Mesothelial cell of epicardium (in vitro differentiated cells): ENCODE measurements around the gene CFP. TPM values are rescaled to one million over a fixed set of nuclear protein-coding genes. Genes with fewer than 3 reads are reported as not detected.
"Not testable (repeated sequence)": the region's sequence is repeated elsewhere in the genome, so short reads cannot be mapped to it uniquely, and the experiment has no call there.

Experiments
- DNase-seq, 2 experiments: peaks; one replicate each; pipeline ENCODE4 v3.0.0; 2021; ENCODE audit warnings: low spot score in 2 of 2; ENCODE audit not compliant: unreplicated experiment in 2 of 2
- H3K27ac Mint-ChIP-seq: 2 replicates; pipeline ENCODE4 v1.8.0; 2021; ENCODE audit warnings: mixed read lengths
- H3K27me3 Mint-ChIP-seq: 2 replicates; pipeline ENCODE4 v1.8.0; 2021; ENCODE audit warnings: low read depth, mixed read lengths
- H3K36me3 Mint-ChIP-seq: 2 replicates; pipeline ENCODE4 v1.8.0; 2021; ENCODE audit warnings: mixed read lengths
- H3K4me1 Mint-ChIP-seq: 2 replicates; pipeline ENCODE4 v1.8.0; 2021; ENCODE audit warnings: mixed read lengths
- H3K4me3 Mint-ChIP-seq: 2 replicates; pipeline ENCODE4 v1.8.0; 2021; ENCODE audit warnings: mild to moderate bottlenecking, moderate library complexity, mixed read lengths
- H3K9me3 Mint-ChIP-seq: 2 replicates; pipeline ENCODE4 v1.8.0; 2021; ENCODE audit warnings: mixed read lengths
- CTCF ChIP-seq: fragments of 200-600 bp; sonication (generic); IDR thresholded peaks from one replicate; pipeline ENCODE4 v1.5.0; 2021; ENCODE audit warnings: antibody characterized with exemption; ENCODE audit not compliant: unreplicated experiment
- total RNA-seq: library from RNA; stranded (reverse); gene quantifications from 3 replicates; pipeline ENCODE4 v1.2.1, GENCODE V29; 2021

Gene CFP
- total RNA-seq, 1 donor from 2014 or later, result 1.2 TPM

GRCh38 chrX:47610511-47610910 is 19.2 kb downstream of the CFP start:
- no peaks in the 10 kb centered on the region for H3K36me3 Mint-ChIP-seq
- H3K27me3 Mint-ChIP-seq, result peaks cover 10% of the 10 kb centered on the region
- H3K4me3 Mint-ChIP-seq, result no peak overlapping the region
- no peaks in the 10 kb centered on the region for H3K4me1 Mint-ChIP-seq
- H3K27ac Mint-ChIP-seq, result no peak overlapping the region
- peaks cover 4% of the 10 kb centered on the region for H3K9me3 Mint-ChIP-seq
- TF ChIP-seq CTCF, result no peak
- no peak for DNase-seq

- Mint-ChIP-seq H3K9me3 (peaks cover 4% of the 10 kb centered on the region), H3K4me1 (no peaks in the 10 kb centered on the region), H3K27me3 (peaks cover 11% of the 10 kb centered on the region), H3K36me3 (no peaks in the 10 kb centered on the region), H3K27ac (no peak overlapping the region), H3K4me3 (no peak overlapping the region)
- no peak for TF ChIP-seq CTCF
- no peak for DNase-seq
These were observed 21.5 kb downstream of the CFP start for GRCh38 chrX:47608130-47608810.

GRCh38 chrX:47607091-47607490 is 22.6 kb downstream of the CFP start:
- H3K36me3 Mint-ChIP-seq, result no peaks in the 10 kb centered on the region
- H3K27me3 Mint-ChIP-seq, result peaks cover 7% of the 10 kb centered on the region
- no peak overlapping the region for H3K27ac Mint-ChIP-seq
- H3K9me3 Mint-ChIP-seq, result peaks cover 4% of the 10 kb centered on the region
- no peak overlapping the region for H3K4me3 Mint-ChIP-seq
- TF ChIP-seq CTCF, result no peak
- DNase-seq, result no peak
- H3K4me1 Mint-ChIP-seq, result no peaks in the 10 kb centered on the region

- no peak overlapping the region for H3K27ac Mint-ChIP-seq
- no peak overlapping the region for H3K4me3 Mint-ChIP-seq
- no peaks in the 10 kb centered on the region for H3K4me1 Mint-ChIP-seq
- DNase-seq, result no peak
- TF ChIP-seq CTCF, result no peak
- peaks cover 4% of the 10 kb centered on the region for H3K27me3 Mint-ChIP-seq
- H3K9me3 Mint-ChIP-seq, result peaks cover 19% of the 10 kb centered on the region
- H3K36me3 Mint-ChIP-seq, result no peaks in the 10 kb centered on the region
These were observed 24.7 kb downstream of the CFP start for GRCh38 chrX:47605024-47605423.

GRCh38 chrX:47603125-47603524 is 26.6 kb downstream of the CFP start:
- H3K9me3 Mint-ChIP-seq, result peaks cover 25% of the 10 kb centered on the region
- H3K4me1 Mint-ChIP-seq, H3K27me3 Mint-ChIP-seq, DNase-seq, H3K4me3 Mint-ChIP-seq, H3K27ac Mint-ChIP-seq, H3K36me3 Mint-ChIP-seq: not testable (repeated sequence)

- Mint-ChIP-seq H3K36me3 (peaks cover 2% of the 10 kb centered on the region), H3K9me3 (peaks cover 47% of the 10 kb centered on the region), H3K27me3 (no peaks in the 10 kb centered on the region), H3K27ac (no peak overlapping the region), H3K4me3 (no peak overlapping the region), H3K4me1 (no peaks in the 10 kb centered on the region)
- DNase-seq, result no peak
- no peak for TF ChIP-seq CTCF
These were observed 32.5 kb downstream of the CFP start for GRCh38 chrX:47597222-47597621.
